Measurements from ENCODE around the gene SNX25.

- TF ChIP-seq EP300 (IDR thresholded peaks at IDR 0.05) = no peak
- no peak for TF ChIP-seq POLR2A (IDR thresholded peaks at IDR 0.05; ENCODE audit: low read depth)
- no peak for TF ChIP-seq CTCF (IDR thresholded peaks at IDR 0.05)
These were observed 203.0 kb downstream of the SNX25 start for GRCh38 chr4:185412412-185412811.

Data from esophagus muscularis mucosa (tissue), 4 donors.